ENCODE data around the gene ASAP3.

The ASAP3 gene

GRCh38 chr1:23456226-23456625 lies 27.8 kb downstream of the ASAP3 start:
- Histone ChIP-seq H3K36me3 (ENCODE audit: control insufficient read depth in 2 of 2, insufficient read depth in 1 of 2, low read length in 2 of 2) (peaks cover 0 to 34% of the 10 kb centered on the region in 2 experiments; a peak in 1 of 3 replicates), H3K27ac (ENCODE audit: extremely low read depth, low read depth, low read length) (no peak overlapping the region), H3K9me3 (ENCODE audit: control insufficient read depth, insufficient read depth, low read depth, low read length) (no peaks in the 10 kb centered on the region), H3K4me3 (ENCODE audit: low read depth, low read length) (no peak overlapping the region), H3K4me1 (ENCODE audit: control insufficient read depth, insufficient read depth, low read length) (no peaks in the 10 kb centered on the region)
- TF ChIP-seq, protein P1, sequence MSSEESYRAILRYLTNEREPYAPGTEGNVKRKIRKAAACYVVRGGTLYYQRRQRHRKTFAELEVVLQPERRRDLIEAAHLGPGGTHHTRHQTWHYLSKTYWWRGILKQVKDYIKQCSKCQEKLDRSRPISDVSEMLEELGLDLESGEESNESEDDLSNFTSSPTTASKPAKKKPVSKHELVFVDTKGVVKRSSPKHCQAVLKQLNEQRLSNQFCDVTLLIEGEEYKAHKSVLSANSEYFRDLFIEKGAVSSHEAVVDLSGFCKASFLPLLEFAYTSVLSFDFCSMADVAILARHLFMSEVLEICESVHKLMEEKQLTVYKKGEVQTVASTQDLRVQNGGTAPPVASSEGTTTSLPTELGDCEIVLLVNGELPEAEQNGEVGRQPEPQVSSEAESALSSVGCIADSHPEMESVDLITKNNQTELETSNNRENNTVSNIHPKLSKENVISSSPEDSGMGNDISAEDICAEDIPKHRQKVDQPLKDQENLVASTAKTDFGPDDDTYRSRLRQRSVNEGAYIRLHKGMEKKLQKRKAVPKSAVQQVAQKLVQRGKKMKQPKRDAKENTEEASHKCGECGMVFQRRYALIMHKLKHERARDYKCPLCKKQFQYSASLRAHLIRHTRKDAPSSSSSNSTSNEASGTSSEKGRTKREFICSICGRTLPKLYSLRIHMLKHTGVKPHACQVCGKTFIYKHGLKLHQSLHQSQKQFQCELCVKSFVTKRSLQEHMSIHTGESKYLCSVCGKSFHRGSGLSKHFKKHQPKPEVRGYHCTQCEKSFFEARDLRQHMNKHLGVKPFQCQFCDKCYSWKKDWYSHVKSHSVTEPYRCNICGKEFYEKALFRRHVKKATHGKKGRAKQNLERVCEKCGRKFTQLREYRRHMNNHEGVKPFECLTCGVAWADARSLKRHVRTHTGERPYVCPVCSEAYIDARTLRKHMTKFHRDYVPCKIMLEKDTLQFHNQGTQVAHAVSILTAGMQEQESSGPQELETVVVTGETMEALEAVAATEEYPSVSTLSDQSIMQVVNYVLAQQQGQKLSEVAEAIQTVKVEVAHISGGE (tag by site-specific recombination; conservative IDR thresholded peaks at IDR 0.05; ENCODE audit: low read depth): no peak
- no peak for TF ChIP-seq ZNF37A (tag by site-specific recombination; IDR thresholded peaks at IDR 0.05)
- TF ChIP-seq ZNF48 (tag by site-specific recombination; IDR thresholded peaks at IDR 0.05): no peak
- no peak for TF ChIP-seq ZNF223 (tag by site-specific recombination; IDR thresholded peaks at IDR 0.05)
- TF ChIP-seq ZNF23 (tag by site-specific recombination; IDR thresholded peaks at IDR 0.05; ENCODE audit: borderline replicate concordance): no peak
- TF ChIP-seq ZNF558 (tag by site-specific recombination; IDR thresholded peaks at IDR 0.05): no peak
- TF ChIP-seq ZNF580 (tag by site-specific recombination; IDR thresholded peaks at IDR 0.05): no peak
- TF ChIP-seq, protein P2, sequence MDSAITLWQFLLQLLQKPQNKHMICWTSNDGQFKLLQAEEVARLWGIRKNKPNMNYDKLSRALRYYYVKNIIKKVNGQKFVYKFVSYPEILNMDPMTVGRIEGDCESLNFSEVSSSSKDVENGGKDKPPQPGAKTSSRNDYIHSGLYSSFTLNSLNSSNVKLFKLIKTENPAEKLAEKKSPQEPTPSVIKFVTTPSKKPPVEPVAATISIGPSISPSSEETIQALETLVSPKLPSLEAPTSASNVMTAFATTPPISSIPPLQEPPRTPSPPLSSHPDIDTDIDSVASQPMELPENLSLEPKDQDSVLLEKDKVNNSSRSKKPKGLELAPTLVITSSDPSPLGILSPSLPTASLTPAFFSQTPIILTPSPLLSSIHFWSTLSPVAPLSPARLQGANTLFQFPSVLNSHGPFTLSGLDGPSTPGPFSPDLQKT (IDR thresholded peaks at IDR 0.05; ENCODE audit: borderline replicate concordance, low read depth, low read length): no peak
- no peak for TF ChIP-seq SCRT1 (tag by site-specific recombination; IDR thresholded peaks at IDR 0.05; ENCODE audit: borderline replicate concordance)
- no peak for TF ChIP-seq ZSCAN23 (tag by site-specific recombination; IDR thresholded peaks at IDR 0.05)
- TF ChIP-seq MYNN (tag by site-specific recombination; IDR thresholded peaks at IDR 0.05; ENCODE audit: borderline replicate concordance): no peak
- ChIA-PET POLR2A (no interaction called here), CTCF (interaction anchor here (1.4 kb wide), 1 partner anchor 83 kb away, joined by 4 read pairs; no protein-coding TSS in a partner anchor)

DNA sequence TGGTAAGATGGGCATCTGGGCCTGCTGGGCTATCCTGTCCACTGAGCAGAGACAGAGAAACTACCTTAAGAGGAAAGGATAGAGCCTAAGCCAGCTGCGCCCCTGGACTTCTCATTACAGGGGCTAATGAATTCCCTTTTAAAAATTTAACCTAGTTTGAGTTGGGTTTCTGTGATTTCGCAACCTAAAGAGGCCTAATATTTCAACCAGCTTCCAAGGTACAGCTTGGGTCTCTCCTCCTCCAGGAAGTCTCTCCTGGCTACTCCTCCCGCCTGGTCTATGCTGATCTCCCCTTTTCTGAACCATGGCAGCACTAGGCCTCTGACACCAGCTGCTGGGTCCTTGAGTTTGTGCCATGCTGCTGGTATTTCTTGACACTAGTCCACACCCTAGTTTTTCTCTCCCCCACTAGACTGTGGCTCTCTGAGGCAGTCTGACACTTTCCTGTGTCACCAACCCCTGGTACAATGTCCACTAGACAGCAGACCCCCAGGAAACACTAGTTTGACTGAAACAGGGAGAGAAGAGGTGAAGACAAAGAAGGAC lies 30.5 kb downstream of the ASAP3 start:
- POLR2A ChIA-PET: no interaction called here
- CTCF ChIA-PET: no interaction called here
- TF ChIP-seq ZSCAN16 (tag by site-specific recombination; IDR thresholded peaks at IDR 0.05) (no peak), ZBTB20 (tag by site-specific recombination; IDR thresholded peaks at IDR 0.05) (no peak), PBX3 (CRISPR knock-in tag; IDR thresholded peaks at IDR 0.05) (no peak), FEZF1 (tag by site-specific recombination; IDR thresholded peaks at IDR 0.05) (no peak), ZNF133 (tag by site-specific recombination; IDR thresholded peaks at IDR 0.05) (no peak), ZNF274 (IDR thresholded peaks at IDR 0.05; ENCODE audit: low read length) (no peak), ZNF274 (tag by site-specific recombination; IDR thresholded peaks at IDR 0.05; ENCODE audit: borderline replicate concordance) (no peak), ZNF785 (tag by site-specific recombination; IDR thresholded peaks at IDR 0.05) (no peak), ZNF121 (tag by site-specific recombination; IDR thresholded peaks at IDR 0.05) (no peak), MZF1 (tag by site-specific recombination; IDR thresholded peaks at IDR 0.05; ENCODE audit: borderline replicate concordance) (no peak), ZNF561 (tag by site-specific recombination; IDR thresholded peaks at IDR 0.05; ENCODE audit: borderline replicate concordance) (no peak), PRDM1 (tag by site-specific recombination; IDR thresholded peaks at IDR 0.05) (no peak)
- TF ChIP-seq, protein P3, sequence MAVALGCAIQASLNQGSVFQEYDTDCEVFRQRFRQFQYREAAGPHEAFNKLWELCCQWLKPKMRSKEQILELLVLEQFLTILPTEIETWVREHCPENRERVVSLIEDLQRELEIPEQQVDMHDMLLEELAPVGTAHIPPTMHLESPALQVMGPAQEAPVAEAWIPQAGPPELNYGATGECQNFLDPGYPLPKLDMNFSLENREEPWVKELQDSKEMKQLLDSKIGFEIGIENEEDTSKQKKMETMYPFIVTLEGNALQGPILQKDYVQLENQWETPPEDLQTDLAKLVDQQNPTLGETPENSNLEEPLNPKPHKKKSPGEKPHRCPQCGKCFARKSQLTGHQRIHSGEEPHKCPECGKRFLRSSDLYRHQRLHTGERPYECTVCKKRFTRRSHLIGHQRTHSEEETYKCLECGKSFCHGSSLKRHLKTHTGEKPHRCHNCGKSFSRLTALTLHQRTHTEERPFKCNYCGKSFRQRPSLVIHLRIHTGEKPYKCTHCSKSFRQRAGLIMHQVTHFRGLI (tag by site-specific recombination; IDR thresholded peaks at IDR 0.05): no peak
- TF ChIP-seq, protein P4, sequence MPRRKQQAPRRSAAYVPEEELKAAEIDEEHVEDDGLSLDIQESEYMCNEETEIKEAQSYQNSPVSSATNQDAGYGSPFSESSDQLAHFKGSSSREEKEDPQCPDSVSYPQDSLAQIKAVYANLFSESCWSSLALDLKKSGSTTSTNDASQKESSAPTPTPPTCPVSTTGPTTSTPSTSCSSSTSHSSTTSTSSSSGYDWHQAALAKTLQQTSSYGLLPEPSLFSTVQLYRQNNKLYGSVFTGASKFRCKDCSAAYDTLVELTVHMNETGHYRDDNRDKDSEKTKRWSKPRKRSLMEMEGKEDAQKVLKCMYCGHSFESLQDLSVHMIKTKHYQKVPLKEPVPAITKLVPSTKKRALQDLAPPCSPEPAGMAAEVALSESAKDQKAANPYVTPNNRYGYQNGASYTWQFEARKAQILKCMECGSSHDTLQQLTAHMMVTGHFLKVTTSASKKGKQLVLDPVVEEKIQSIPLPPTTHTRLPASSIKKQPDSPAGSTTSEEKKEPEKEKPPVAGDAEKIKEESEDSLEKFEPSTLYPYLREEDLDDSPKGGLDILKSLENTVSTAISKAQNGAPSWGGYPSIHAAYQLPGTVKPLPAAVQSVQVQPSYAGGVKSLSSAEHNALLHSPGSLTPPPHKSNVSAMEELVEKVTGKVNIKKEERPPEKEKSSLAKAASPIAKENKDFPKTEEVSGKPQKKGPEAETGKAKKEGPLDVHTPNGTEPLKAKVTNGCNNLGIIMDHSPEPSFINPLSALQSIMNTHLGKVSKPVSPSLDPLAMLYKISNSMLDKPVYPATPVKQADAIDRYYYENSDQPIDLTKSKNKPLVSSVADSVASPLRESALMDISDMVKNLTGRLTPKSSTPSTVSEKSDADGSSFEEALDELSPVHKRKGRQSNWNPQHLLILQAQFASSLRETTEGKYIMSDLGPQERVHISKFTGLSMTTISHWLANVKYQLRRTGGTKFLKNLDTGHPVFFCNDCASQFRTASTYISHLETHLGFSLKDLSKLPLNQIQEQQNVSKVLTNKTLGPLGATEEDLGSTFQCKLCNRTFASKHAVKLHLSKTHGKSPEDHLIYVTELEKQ (tag by site-specific recombination; IDR thresholded peaks at IDR 0.05; ENCODE audit: borderline replicate concordance): no peak

More for the DNA sequence above, 30.5 kb downstream of the ASAP3 start:
- H3K4me1 ChIP-seq (ENCODE audit: control insufficient read depth, insufficient read depth, low read length): no peaks in the 10 kb centered on the region
- H3K4me3 ChIP-seq (ENCODE audit: low read depth, low read length): no peak overlapping the region
- H3K27ac ChIP-seq (ENCODE audit: extremely low read depth, low read depth, low read length): no peak overlapping the region
- peaks cover 0 to 51% of the 10 kb centered on the region in 2 experiments; a peak in 1 of 3 replicates for H3K36me3 ChIP-seq (ENCODE audit: control insufficient read depth in 2 of 2, insufficient read depth in 1 of 2, low read length in 2 of 2)
- H3K9me3 ChIP-seq (ENCODE audit: control insufficient read depth, insufficient read depth, low read depth, low read length): no peaks in the 10 kb centered on the region
